ENCODE results near the gene SMAD6.

The SMAD6 gene

DNA sequence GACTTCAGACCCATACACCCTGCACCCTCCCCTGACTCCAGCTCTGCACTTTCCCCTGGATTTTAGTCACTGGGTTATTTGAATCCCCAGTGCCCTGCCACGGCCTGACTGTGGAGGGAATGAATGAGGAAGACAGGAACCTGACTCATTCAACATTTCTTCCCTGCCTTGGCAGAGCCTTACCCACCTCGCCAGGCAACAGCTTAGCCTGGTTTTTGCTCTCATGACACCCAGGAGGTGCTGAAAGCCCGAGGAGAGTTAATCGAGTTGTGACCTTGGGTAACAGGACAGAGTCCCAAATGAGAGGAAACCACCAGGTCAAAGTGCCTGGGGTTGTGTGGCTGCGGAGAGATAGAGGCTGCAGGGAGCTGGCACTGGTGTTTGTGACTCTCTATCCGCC is 128.3 kb downstream of the SMAD6 start:
- no peak for TF ChIP-seq CTCF (IDR thresholded peaks at IDR 0.05; ENCODE audit: insufficient read depth, low read depth, low read length, missing control alignments)
- no peak overlapping the region for H3K4me3 ChIP-seq (ENCODE audit: low read depth, low read length)
- no peak for DNase-seq (ENCODE audit: low read depth)

DNA sequence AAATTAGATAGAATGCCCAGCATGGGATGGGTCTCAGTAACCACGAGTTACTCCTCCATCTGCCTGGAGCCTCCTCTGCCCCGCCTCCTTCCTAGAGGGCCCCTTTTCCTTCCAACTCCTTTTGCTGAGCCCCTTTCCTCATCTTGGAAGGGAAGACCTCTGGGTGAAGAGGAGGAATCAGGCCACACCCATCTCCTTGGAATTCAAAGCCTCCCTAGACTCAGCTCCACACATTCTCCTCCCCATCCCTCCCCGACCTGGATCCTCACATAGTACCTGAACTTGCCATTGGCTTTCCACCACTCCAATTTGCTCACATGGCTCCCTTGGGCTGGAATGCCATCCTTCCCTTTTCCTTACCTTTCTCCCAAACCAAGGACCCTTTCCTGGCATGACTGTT is 128.8 kb downstream of the SMAD6 start:
- no peak overlapping the region for H3K4me3 ChIP-seq (ENCODE audit: low read depth, low read length)

GRCh38 chr15:66831289-66831688 is 129.3 kb downstream of the SMAD6 start:
- H3K4me3 ChIP-seq (ENCODE audit: low read depth, low read length): no peak overlapping the region
- no peak for DNase-seq (ENCODE audit: low read depth)
- no peak for TF ChIP-seq CTCF (IDR thresholded peaks at IDR 0.05; ENCODE audit: insufficient read depth, low read depth, low read length, missing control alignments)

More for the DNA sequence above, 128.8 kb downstream of the SMAD6 start:
- no peak for DNase-seq (ENCODE audit: low read depth)
- TF ChIP-seq CTCF (IDR thresholded peaks at IDR 0.05; ENCODE audit: insufficient read depth, low read depth, low read length, missing control alignments): no peak

GRCh38 chr15:66831801-66832390 is 129.9 kb downstream of the SMAD6 start:
- no peak for DNase-seq (ENCODE audit: low read depth)

More at GRCh38 chr15:66831801-66832390, 129.9 kb downstream of the SMAD6 start:
- no peak for TF ChIP-seq CTCF (IDR thresholded peaks at IDR 0.05; ENCODE audit: insufficient read depth, low read depth, low read length, missing control alignments)
- H3K4me3 ChIP-seq (ENCODE audit: low read depth, low read length): no peak overlapping the region

Data from GM12865 (cell line).